ENCODE measurements around the gene PPP2R5E.

- no peak for TF ChIP-seq CTCF (IDR thresholded peaks at IDR 0.05)
- no peak for TF ChIP-seq EP300 (IDR thresholded peaks at IDR 0.05)
Observed at GRCh38 chr14:63515240-63515639, 27.9 kb downstream of the PPP2R5E start.
